Measurements from ENCODE around the gene CCDC74B.
"Not testable (repeated sequence)": the region's sequence is repeated elsewhere in the genome, so short reads cannot be mapped to it uniquely, and the experiment has no call there.

Gene CCDC74B

GRCh38 chr2:130145006-130145414 lies at the start of gene CCDC74B:
Gene CCDC74B, minus strand, starts transcription at chr2:130145112. Its CDS starts 116 bp downstream, at chr2:130144996.
- peak within 1 kb of the TSS; percentile 10 for H3K4me3 ChIP-seq (ENCODE audit: low read length)
- DNase-seq (ENCODE audit: low read depth), result peak; percentile 27

GRCh38 chr2:130193824-130194223 lies 48.9 kb upstream of the CCDC74B start:
- not testable (repeated sequence) for DNase-seq (ENCODE audit: low read depth); H3K4me3 ChIP-seq (ENCODE audit: low read length)

- DNase-seq (ENCODE audit: low read depth); H3K4me3 ChIP-seq (ENCODE audit: low read length): not testable (repeated sequence)
These were observed 47.5 kb upstream of the CCDC74B start for GRCh38 chr2:130192451-130192850.

DNA sequence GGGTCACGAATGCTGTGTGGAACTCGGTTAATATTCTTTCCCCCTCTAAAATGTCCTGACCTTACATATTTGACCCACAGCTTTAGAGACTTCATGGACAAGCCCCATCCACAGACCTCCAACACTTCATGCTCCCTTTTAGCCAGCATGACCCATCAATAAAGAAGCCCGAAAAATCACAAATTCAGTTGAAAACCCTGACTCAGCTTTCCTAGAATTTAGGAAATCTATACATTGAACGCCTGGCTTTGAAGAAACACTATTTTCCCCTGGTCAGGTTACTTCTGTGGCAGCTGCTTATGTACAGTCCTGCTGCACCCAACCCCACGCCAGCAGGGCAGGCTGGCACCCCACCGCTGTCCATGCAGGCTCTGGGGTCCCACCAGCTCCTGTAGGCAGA lies 46.4 kb upstream of the CCDC74B start:
- DNase-seq (ENCODE audit: low read depth), result not testable (repeated sequence)

GRCh38 chr2:130190237-130190636 lies 45.3 kb upstream of the CCDC74B start:
- no peak overlapping the region for H3K4me3 ChIP-seq (ENCODE audit: low read length)
- TF ChIP-seq CTCF (IDR thresholded peaks at IDR 0.05; ENCODE audit: insufficient read depth, low read depth, low read length, missing control alignments), result no peak
- DNase-seq (ENCODE audit: low read depth), result no peak

More for the DNA sequence above, 46.4 kb upstream of the CCDC74B start:
- H3K4me3 ChIP-seq (ENCODE audit: low read length), result not testable (repeated sequence)

DNA sequence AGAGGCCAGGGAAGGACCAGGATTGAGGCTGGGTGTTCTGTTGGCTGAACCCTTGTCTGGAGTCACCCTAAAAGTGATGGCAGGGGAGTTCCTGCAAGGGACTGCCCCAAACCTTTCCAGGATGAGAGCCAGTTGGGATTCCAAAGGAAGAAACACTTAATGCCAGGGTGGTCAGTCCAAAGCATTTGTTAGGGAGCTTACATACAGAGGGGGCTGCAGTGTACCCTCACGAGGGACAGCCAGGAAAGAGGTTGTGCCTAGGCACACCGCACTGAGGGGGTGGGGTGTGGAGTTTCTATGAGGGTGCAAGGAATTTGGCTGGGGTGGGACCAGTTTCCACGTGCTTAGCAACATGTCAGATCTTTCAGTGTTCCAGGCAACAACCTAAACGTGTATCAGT lies 44.0 kb upstream of the CCDC74B start:
- not testable (repeated sequence) for H3K4me3 ChIP-seq (ENCODE audit: low read length); DNase-seq (ENCODE audit: low read depth)

GRCh38 chr2:130187859-130188792 lies 43.2 kb upstream of the CCDC74B start:
- H3K4me3 ChIP-seq (ENCODE audit: low read length); DNase-seq (ENCODE audit: low read depth): not testable (repeated sequence)

DNA sequence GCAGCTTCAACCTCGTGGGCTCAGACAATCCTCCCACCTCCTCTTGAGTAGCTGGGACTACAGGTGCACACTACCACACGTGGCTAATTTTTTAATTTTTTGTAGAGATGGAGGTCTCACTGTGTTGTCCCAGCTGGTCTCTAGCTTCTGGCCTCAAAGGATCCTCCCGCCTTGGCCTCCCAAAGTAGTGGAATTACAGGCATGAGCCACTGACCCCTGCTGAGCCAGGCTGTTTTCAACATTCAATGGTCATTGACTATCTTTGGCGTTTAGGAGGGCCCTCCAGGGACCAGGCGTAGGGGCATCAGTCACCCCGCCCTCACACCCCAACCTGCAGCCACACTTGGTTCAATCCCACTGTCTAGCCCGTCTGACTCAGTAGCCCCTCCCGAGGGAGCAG lies 42.4 kb upstream of the CCDC74B start:
- no peak overlapping the region for H3K4me3 ChIP-seq (ENCODE audit: low read length)
- no peak for TF ChIP-seq CTCF (IDR thresholded peaks at IDR 0.05; ENCODE audit: insufficient read depth, low read depth, low read length, missing control alignments)
- DNase-seq (ENCODE audit: low read depth), result no peak

DNA sequence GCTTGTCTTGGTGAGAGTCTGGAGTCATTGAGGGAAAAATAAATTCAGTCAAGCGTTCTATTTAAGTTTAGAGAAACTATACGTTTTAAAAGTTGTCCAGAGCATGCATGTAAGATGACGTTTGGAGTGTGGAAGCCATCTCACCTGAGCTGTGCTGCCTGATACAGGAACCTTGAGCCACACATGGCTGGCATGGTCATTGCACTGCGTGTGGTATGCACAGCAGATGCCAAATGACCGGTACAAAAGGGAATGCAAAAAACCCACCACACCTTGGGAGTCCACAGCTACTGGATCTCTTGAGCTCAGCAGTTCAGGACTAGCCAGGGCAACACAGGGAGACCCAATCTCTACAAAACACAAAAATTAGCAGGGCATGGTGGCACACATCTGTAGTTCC lies 41.5 kb upstream of the CCDC74B start:
- no peak for TF ChIP-seq CTCF (IDR thresholded peaks at IDR 0.05; ENCODE audit: insufficient read depth, low read depth, low read length, missing control alignments)
- H3K4me3 ChIP-seq (ENCODE audit: low read length), result no peak overlapping the region
- no peak for DNase-seq (ENCODE audit: low read depth)

DNA sequence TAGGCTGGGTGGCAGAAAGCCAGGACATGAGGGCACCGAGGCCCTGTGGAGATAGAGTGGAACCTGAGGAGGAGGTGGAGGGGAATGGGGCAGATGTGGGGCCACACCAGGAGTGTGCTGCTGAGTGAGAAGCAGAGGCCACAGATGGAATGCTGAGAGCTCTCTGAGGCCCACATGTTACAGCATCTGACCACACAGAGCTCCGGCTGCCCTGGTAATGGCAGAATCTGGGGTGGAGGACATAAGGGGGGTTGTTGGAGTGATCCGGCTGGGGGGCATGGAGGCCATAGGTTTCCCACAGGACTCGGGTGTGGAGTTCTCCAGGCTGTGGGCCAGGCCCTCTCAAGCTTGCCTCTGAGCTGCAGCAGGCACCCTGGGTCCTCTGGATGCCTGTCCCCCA lies 41.0 kb upstream of the CCDC74B start:
- no peak for TF ChIP-seq CTCF (IDR thresholded peaks at IDR 0.05; ENCODE audit: insufficient read depth, low read depth, low read length, missing control alignments)
- no peak for DNase-seq (ENCODE audit: low read depth)
- no peak overlapping the region for H3K4me3 ChIP-seq (ENCODE audit: low read length)

Data from epithelial cell of esophagus (primary cell).